BE2C (cell line): Measurements from ENCODE around the gene TFCP2L1.

ENCODE experiments used
- DNase-seq: peaks from one replicate; pipeline ENCODE4 v3.0.0-alpha.2; 2020
- H3K27me3 ChIP-seq: fragments of 250-450 bp; sonication (Bioruptor Pico); 2 replicates; pipeline ENCODE4 v1.5.1; 2020; ENCODE audit warnings: mild to moderate bottlenecking
- H3K36me3 ChIP-seq: fragments of 250-450 bp; sonication (Bioruptor Pico); 2 replicates; pipeline ENCODE4 v1.5.1; 2020; ENCODE audit warnings: mild to moderate bottlenecking
- H3K4me1 ChIP-seq: fragments of 250-450 bp; sonication (Bioruptor Pico); 2 replicates; pipeline ENCODE4 v1.5.1; 2020
- H3K4me3 ChIP-seq: 2 replicates; pipeline ENCODE4 v1.5.1; 2011; ENCODE audit warnings: low read depth, low read length
- H3K9me3 ChIP-seq: fragments of 250-450 bp; sonication (Bioruptor Pico); 2 replicates; pipeline ENCODE4 v1.5.1; 2020
- TF ChIP-seq, protein P1 (sequence below): IDR thresholded peaks from 2 replicates; pipeline ENCODE4 v1.5.1; 2012; ENCODE audit warnings: mild to moderate bottlenecking, low read depth, low read length

Gene TFCP2L1

DNA sequence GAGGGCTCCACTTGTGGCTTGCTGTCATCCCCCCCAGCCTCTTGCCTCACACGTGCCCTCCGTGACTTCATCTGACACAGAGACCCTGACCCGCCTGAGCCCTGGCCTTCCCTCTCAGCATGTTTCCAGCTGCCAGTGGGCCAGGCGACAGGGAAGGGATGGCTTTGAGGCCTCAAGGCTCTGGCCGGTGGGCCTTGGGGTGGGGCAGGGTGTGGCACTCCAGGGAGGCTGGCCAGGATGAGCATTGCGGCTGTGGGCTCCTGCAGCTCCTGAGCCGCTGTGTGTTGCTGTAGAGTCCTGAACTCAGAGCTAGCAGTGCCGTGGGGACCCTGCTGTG lies 85.0 kb downstream of the TFCP2L1 start:
- Histone ChIP-seq H3K9me3 (no peaks in the 10 kb centered on the region), H3K4me1 (no peaks in the 10 kb centered on the region), H3K36me3 (no peaks in the 10 kb centered on the region), H3K4me3 (no peak overlapping the region), H3K27me3 (no peaks in the 10 kb centered on the region)
- TF ChIP-seq, protein P1, sequence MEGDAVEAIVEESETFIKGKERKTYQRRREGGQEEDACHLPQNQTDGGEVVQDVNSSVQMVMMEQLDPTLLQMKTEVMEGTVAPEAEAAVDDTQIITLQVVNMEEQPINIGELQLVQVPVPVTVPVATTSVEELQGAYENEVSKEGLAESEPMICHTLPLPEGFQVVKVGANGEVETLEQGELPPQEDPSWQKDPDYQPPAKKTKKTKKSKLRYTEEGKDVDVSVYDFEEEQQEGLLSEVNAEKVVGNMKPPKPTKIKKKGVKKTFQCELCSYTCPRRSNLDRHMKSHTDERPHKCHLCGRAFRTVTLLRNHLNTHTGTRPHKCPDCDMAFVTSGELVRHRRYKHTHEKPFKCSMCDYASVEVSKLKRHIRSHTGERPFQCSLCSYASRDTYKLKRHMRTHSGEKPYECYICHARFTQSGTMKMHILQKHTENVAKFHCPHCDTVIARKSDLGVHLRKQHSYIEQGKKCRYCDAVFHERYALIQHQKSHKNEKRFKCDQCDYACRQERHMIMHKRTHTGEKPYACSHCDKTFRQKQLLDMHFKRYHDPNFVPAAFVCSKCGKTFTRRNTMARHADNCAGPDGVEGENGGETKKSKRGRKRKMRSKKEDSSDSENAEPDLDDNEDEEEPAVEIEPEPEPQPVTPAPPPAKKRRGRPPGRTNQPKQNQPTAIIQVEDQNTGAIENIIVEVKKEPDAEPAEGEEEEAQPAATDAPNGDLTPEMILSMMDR: no peak
- DNase-seq: no peak

DNA sequence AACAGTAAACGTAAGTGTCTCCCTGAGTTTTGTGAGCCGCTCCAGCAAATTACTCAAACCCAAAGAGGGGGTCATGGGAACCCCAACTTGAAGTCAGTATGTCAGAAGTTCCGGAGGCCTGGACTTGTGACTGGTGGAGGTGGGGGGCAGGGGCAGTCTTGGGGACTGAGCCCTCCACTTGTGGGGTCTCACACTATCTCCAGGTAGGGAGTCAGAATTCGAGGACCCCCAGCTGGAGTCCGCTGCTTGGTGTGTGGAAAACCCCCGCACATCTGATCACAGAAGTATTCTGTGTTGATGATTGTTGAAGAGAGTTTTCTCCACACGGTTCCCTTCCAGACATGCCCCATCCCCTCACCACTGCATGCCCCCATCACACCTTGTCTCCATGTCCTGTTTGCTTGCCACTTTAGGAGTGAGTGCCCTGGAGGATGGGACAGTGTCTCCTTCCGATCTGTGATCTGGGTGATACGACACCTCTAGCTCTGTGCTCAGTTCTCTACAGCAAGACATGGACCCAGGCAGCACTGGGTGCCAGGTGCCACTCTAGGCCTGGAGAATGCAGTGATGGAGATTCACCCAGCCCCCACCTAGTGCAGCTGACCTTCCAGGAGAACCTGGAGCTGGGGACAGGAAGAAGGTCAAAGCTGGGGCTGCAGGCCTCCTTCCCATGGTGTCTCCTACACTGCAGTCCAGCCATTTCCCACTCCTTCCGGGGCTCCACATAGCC lies 85.6 kb downstream of the TFCP2L1 start:
- H3K27me3 ChIP-seq: no peaks in the 10 kb centered on the region
- no peaks in the 10 kb centered on the region for H3K4me1 ChIP-seq
- H3K36me3 ChIP-seq: no peaks in the 10 kb centered on the region
- H3K9me3 ChIP-seq: no peaks in the 10 kb centered on the region
- no peak overlapping the region for H3K4me3 ChIP-seq
- DNase-seq: no peak
- TF ChIP-seq, protein P1: no peak

- TF ChIP-seq, protein P1: no peak
- Histone ChIP-seq H3K9me3 (no peaks in the 10 kb centered on the region), H3K4me1 (no peaks in the 10 kb centered on the region), H3K36me3 (no peaks in the 10 kb centered on the region), H3K27me3 (no peaks in the 10 kb centered on the region), H3K4me3 (no peak overlapping the region)
- DNase-seq: no peak
These were observed 87.5 kb downstream of the TFCP2L1 start for GRCh38 chr2:121197369-121198091.

DNA sequence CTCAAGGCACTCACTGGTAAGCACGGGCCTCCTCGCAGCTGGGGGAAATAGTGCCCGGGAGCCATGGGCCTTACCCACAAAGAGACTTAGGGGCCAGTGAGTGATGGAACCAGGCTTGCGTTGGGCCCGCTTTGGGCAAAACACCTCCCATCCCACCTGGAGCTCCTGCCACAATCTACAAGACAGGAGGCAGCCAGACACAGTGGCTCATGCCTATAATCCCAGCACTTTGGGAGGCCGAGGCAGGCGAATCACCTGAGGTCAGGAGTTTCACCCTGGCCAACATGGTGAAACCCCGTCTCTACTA lies 88.2 kb downstream of the TFCP2L1 start:
- TF ChIP-seq, protein P1: no peak
- Histone ChIP-seq H3K4me1 (no peaks in the 10 kb centered on the region), H3K9me3 (no peaks in the 10 kb centered on the region), H3K36me3 (no peaks in the 10 kb centered on the region), H3K4me3 (no peak overlapping the region), H3K27me3 (no peaks in the 10 kb centered on the region)
- no peak for DNase-seq

GRCh38 chr2:121196132-121196848 lies 88.7 kb downstream of the TFCP2L1 start:
- TF ChIP-seq, protein P1: no peak
- Histone ChIP-seq H3K4me1 (no peaks in the 10 kb centered on the region), H3K4me3 (no peak overlapping the region), H3K36me3 (no peaks in the 10 kb centered on the region), H3K27me3 (no peaks in the 10 kb centered on the region), H3K9me3 (no peaks in the 10 kb centered on the region)
- no peak for DNase-seq

- DNase-seq: no peak
- TF ChIP-seq, protein P1: no peak
- no peak overlapping the region for H3K4me3 ChIP-seq
- no peaks in the 10 kb centered on the region for H3K27me3 ChIP-seq
- H3K9me3 ChIP-seq: no peaks in the 10 kb centered on the region
- no peaks in the 10 kb centered on the region for H3K36me3 ChIP-seq
- H3K4me1 ChIP-seq: no peaks in the 10 kb centered on the region
These were observed 90.0 kb downstream of the TFCP2L1 start for GRCh38 chr2:121195036-121195435.
